WERI-Rb-1 (cell line): ENCODE results near the gene OR4S2.

Experiments used
- DNase-seq: peaks from one replicate; pipeline ENCODE4 v3.0.0-alpha.2; 2020
- H3K27ac ChIP-seq: fragments of 250-450 bp; sonication (Bioruptor Pico); 2 replicates; pipeline ENCODE4 v1.5.1; 2020; ENCODE audit warnings: mild to moderate bottlenecking, moderate library complexity
- H3K27me3 ChIP-seq: fragments of 250-450 bp; sonication (Bioruptor Pico); 2 replicates; pipeline ENCODE4 v1.5.1; 2021; ENCODE audit warnings: mild to moderate bottlenecking, low read depth, moderate library complexity; ENCODE audit not compliant: insufficient read depth, severe bottlenecking
- H3K36me3 ChIP-seq: fragments of 250-450 bp; sonication (Bioruptor Pico); 2 replicates; pipeline ENCODE4 v1.5.1; 2020; ENCODE audit warnings: mild to moderate bottlenecking, moderate library complexity
- H3K4me3 ChIP-seq: 2 replicates; pipeline ENCODE4 v1.5.1; 2011; ENCODE audit warnings: low read depth, mild to moderate bottlenecking, control low read depth, low read length
- H3K9me3 ChIP-seq: fragments of 250-450 bp; sonication (Bioruptor Pico); 2 replicates; pipeline ENCODE4 v1.5.1; 2021; ENCODE audit warnings: mild to moderate bottlenecking, moderate library complexity; ENCODE audit not compliant: severe bottlenecking
- CTCF ChIP-seq: IDR thresholded peaks from 2 replicates; pipeline ENCODE4 v1.5.1; 2011; ENCODE audit warnings: low read depth, mild to moderate bottlenecking, control low read depth, inconsistent platforms, low read length

The OR4S2 gene

GRCh38 chr11:55697817-55698216 lies 49.7 kb downstream of the OR4S2 start:
- H3K36me3 ChIP-seq = no peaks in the 10 kb centered on the region
- no peak for DNase-seq
- no peak overlapping the region for H3K4me3 ChIP-seq
- H3K27me3 ChIP-seq = no peaks in the 10 kb centered on the region
- TF ChIP-seq CTCF = no peak
- H3K9me3 ChIP-seq = no peaks in the 10 kb centered on the region
- no peak overlapping the region for H3K27ac ChIP-seq

- no peaks in the 10 kb centered on the region for H3K9me3 ChIP-seq
- H3K27me3 ChIP-seq = no peaks in the 10 kb centered on the region
- DNase-seq = no peak
- H3K4me3 ChIP-seq = no peak overlapping the region
- H3K27ac ChIP-seq = no peak overlapping the region
- no peaks in the 10 kb centered on the region for H3K36me3 ChIP-seq
- no peak for TF ChIP-seq CTCF
Measured at GRCh38 chr11:55701429-55701828, 53.3 kb downstream of the OR4S2 start.
